PC-3 (cell line): ENCODE results near the gene SYT11. TPM values are rescaled to one million over a fixed set of nuclear protein-coding genes. Genes with fewer than 3 reads are reported as not detected.

Experiments used
- ATAC-seq: fragments of 200-7000 bp; cut with Tn5 transposase; 2 replicates; pipeline ENCODE4 v1.9.1; 2020; ENCODE audit warnings: mild to moderate bottlenecking, moderate library complexity
- BruUV-seq: library from RNA; stranded (reverse); fragments of 400-500 nt; replicated peaks from 2 replicates; lab custom pipeline; 2021; lab: Mats Ljungman, UMichigan
- CTCF ChIA-PET: fragments of 300-600 bp; sonication (Branson Sonifier 250); formaldehyde crosslinking; loops from one replicate; lab custom pipeline; 2022; ENCODE audit warnings: antibody characterized with exemption; lab: Charles Lee
- POLR2A ChIA-PET: fragments of 300-600 bp; sonication (Branson Sonifier 250); formaldehyde crosslinking; loops from one replicate; lab custom pipeline; 2022; ENCODE audit warnings: antibody characterized with exemption; ENCODE audit not compliant: unreplicated experiment; lab: Charles Lee
- DNase-seq: peaks from one replicate; pipeline ENCODE4 v3.0.0-alpha.2; 2015
- H2AFZ ChIP-seq: fragments of 300-600 bp; sonication (generic); 2 replicates; pipeline ENCODE4 v1.6.0; 2016; ENCODE audit warnings: antibody characterized with exemption, low read length
- H3F3A ChIP-seq: fragments of 300-600 bp; sonication (generic); one replicate; pipeline ENCODE4 v1.6.0; 2017; ENCODE audit warnings: antibody characterized with exemption, low read length, control low read depth, mild to moderate bottlenecking; ENCODE audit not compliant: unreplicated experiment
- H3K27ac ChIP-seq: fragments of 300-600 bp; sonication (generic); 2 replicates; pipeline ENCODE4 v1.5.1; 2016; ENCODE audit warnings: mild to moderate bottlenecking, low read length
- H3K27me3 ChIP-seq: fragments of 300-600 bp; sonication (generic); 2 replicates; pipeline ENCODE4 v1.6.1; 2016; ENCODE audit warnings: low read length, mixed read lengths
- H3K36me3 ChIP-seq: fragments of 300-600 bp; sonication (generic); 2 replicates; pipeline ENCODE4 v1.6.1; 2016; ENCODE audit warnings: low read depth, mixed run types, low read length, mixed read lengths
- H3K4me1 ChIP-seq: fragments of 300-600 bp; sonication (generic); 2 replicates; pipeline ENCODE4 v1.5.1; 2016; ENCODE audit warnings: low read length; ENCODE audit not compliant: insufficient read depth
- H3K4me2 ChIP-seq: fragments of 300-600 bp; sonication (generic); 2 replicates; pipeline ENCODE4 v1.6.0; 2016; ENCODE audit warnings: low read length
- H3K4me3 ChIP-seq: fragments of 300-600 bp; sonication (generic); 2 replicates; pipeline ENCODE4 v1.5.1; 2016; ENCODE audit warnings: mild to moderate bottlenecking, low read length, mixed read lengths
- H3K79me2 ChIP-seq: fragments of 300-600 bp; sonication (generic); 2 replicates; pipeline ENCODE4 v1.6.1; 2017; ENCODE audit warnings: low read length, mixed read lengths
- H3K9ac ChIP-seq: fragments of 300-600 bp; sonication (generic); 2 replicates; pipeline ENCODE4 v1.6.0; 2016; ENCODE audit warnings: mild to moderate bottlenecking, low read length
- H3K9me2 ChIP-seq: fragments of 300-600 bp; sonication (generic); replicated peaks from 2 replicates; pipeline ENCODE4 v1.6.1; 2016; ENCODE audit warnings: mixed run types, low read length, mixed read lengths
- H3K9me3 ChIP-seq: fragments of 300-600 bp; sonication (generic); 2 replicates; pipeline ENCODE4 v1.6.1; 2016; ENCODE audit warnings: low read length, mixed read lengths
- H4K20me1 ChIP-seq: fragments of 300-600 bp; sonication (generic); 2 replicates; pipeline ENCODE4 v1.6.1; 2016; ENCODE audit warnings: low read length, mixed read lengths
- CTCF ChIP-seq: fragments of 300-600 bp; sonication (generic); conservative IDR thresholded peaks from 2 replicates; pipeline ENCODE4 v1.5.1; 2017; ENCODE audit warnings: antibody characterized with exemption, low read depth, mild to moderate bottlenecking, low read length
- EZH2 ChIP-seq: fragments of 300-600 bp; sonication (generic); IDR thresholded peaks from one replicate; pipeline ENCODE4 v1.6.1; 2017; ENCODE audit warnings: antibody characterized with exemption, mild to moderate bottlenecking, low read length; ENCODE audit not compliant: unreplicated experiment
- EZH2phosphoT487 ChIP-seq: fragments of 300-600 bp; sonication (generic); IDR thresholded peaks from 2 replicates; pipeline ENCODE4 v1.6.1; 2018; ENCODE audit warnings: mild to moderate bottlenecking, antibody characterized with exemption, low read length, borderline replicate concordance
- intact Hi-C: fragments of 100-400 bp; cut with micrococcal nuclease; formaldehyde crosslinking; loops from 2 replicates; pipeline ENCODE4 v1.9.0; 2023
- total RNA-seq: library from RNA; depleted of rRNA; stranded (reverse); fragments of >200 nt; gene quantifications from 2 replicates; pipeline ENCODE4 v1.2.3, GENCODE V29; 2014

The SYT11 gene
- total RNA-seq, 1 experiment from 2014 or later = 0.44 TPM

- no TSS peak for BruUV-seq
- no peak overlapping the region for H2AFZ ChIP-seq
- no peak for DNase-seq
- H3K27me3 ChIP-seq = peaks cover 27% of the 10 kb centered on the region
- no peaks in the 10 kb centered on the region for H3K9me2 ChIP-seq
- no peaks in the 10 kb centered on the region for H4K20me1 ChIP-seq
- ATAC-seq = no peak
- no peak overlapping the region for H3K4me3 ChIP-seq
- peaks cover 2% of the 10 kb centered on the region for H3K79me2 ChIP-seq
- ChIA-PET CTCF (interaction anchor here (0.6 kb wide), 1 partner anchor 112 kb away, joined by 3 read pairs; no protein-coding TSS in a partner anchor), POLR2A (no interaction called here)
- H3K4me1 ChIP-seq = 0 out of 2 replicates have a peak, but pooled peaks cover 6% of the 10 kb centered on the region
- no peaks in the 10 kb centered on the region for H3K9me3 ChIP-seq
- H3K36me3 ChIP-seq = no peaks in the 10 kb centered on the region
- H3F3A ChIP-seq = no peaks in the 10 kb centered on the region
- intact Hi-C loops = no loop called here
- H3K27ac ChIP-seq = no peak overlapping the region
- no peak overlapping the region for H3K9ac ChIP-seq
- no peak overlapping the region for H3K4me2 ChIP-seq
- no peak for TF ChIP-seq EZH2
- no peak for TF ChIP-seq EZH2phosphoT487
- TF ChIP-seq CTCF = no peak
These were observed 2.5 kb downstream of the SYT11 start for GRCh38 chr1:155861896-155862295.

GRCh38 chr1:155864393-155864792, 5.0 kb downstream of the SYT11 start:
- DNase-seq = no peak
- intact Hi-C loops = no loop called here

More at GRCh38 chr1:155864393-155864792, 5.0 kb downstream of the SYT11 start:
- no peaks in the 10 kb centered on the region for H3K79me2 ChIP-seq
- no peaks in the 10 kb centered on the region for H3K36me3 ChIP-seq
- TF ChIP-seq EZH2phosphoT487 (no peak), CTCF (no peak), EZH2 (no peak)
- H2AFZ ChIP-seq = no peak overlapping the region
- H3K27me3 ChIP-seq = peaks cover 27% of the 10 kb centered on the region
- H3K9me2 ChIP-seq = no peaks in the 10 kb centered on the region
- H4K20me1 ChIP-seq = no peaks in the 10 kb centered on the region
- no peak for ATAC-seq
- ChIA-PET CTCF (no interaction called here), POLR2A (no interaction called here)
- H3K9me3 ChIP-seq = no peaks in the 10 kb centered on the region
- no TSS peak for BruUV-seq
- no peaks in the 10 kb centered on the region for H3K4me1 ChIP-seq
- no peaks in the 10 kb centered on the region for H3F3A ChIP-seq
- H3K9ac ChIP-seq = no peak overlapping the region
- H3K27ac ChIP-seq = no peak overlapping the region
- H3K4me3 ChIP-seq = no peak overlapping the region
- H3K4me2 ChIP-seq = no peak overlapping the region
